IMR-90 (cell line): ENCODE data around the gene ZNF580. TPM values are rescaled to one million over a fixed set of nuclear protein-coding genes. Genes with fewer than 3 reads are reported as not detected.

Experiments
- ATAC-seq: fragments of 200-7000 bp; cut with Tn5 transposase; 2 replicates; pipeline ENCODE4 v1.9.1; 2020; ENCODE audit warnings: low read depth, mild to moderate bottlenecking, moderate library complexity
- BruUV-seq: library from RNA; stranded (reverse); fragments of 400-500 nt; replicated peaks from 2 replicates; lab custom pipeline; 2021; lab: Mats Ljungman, UMichigan
- CTCF ChIA-PET: fragments of 300-600 bp; formaldehyde crosslinking; extraction: SDS; loops from one replicate; lab custom pipeline; 2021; ENCODE audit warnings: antibody characterized with exemption; lab: Yijun Ruan, JAX
- POLR2A ChIA-PET: fragments of 300-600 bp; sonication (Branson Sonifier 250); formaldehyde crosslinking; loops from one replicate; lab custom pipeline; 2022; ENCODE audit warnings: antibody characterized with exemption; ENCODE audit not compliant: unreplicated experiment; lab: Charles Lee
- DNase-seq: peaks from one replicate; pipeline ENCODE4 v3.0.0; 2013
- H2AFZ ChIP-seq: replicated peaks from 2 replicates; pipeline ENCODE3; 2013; ENCODE audit warnings: low read length, mild to moderate bottlenecking; ENCODE audit not compliant: poor library complexity
- H2AK5ac ChIP-seq: 2 replicates; pipeline ENCODE4 v1.6.1; 2013; ENCODE audit warnings: low read depth, low read length, inconsistent platforms
- H2AK9ac ChIP-seq: replicated peaks from 2 replicates; pipeline ENCODE3; 2013; ENCODE audit warnings: mild to moderate bottlenecking, low read depth, low read length, moderate library complexity; ENCODE audit not compliant: poor library complexity
- H2BK120ac ChIP-seq: 2 replicates; pipeline ENCODE4 v1.6.1; 2013; ENCODE audit warnings: low read depth, low read length, inconsistent platforms
- H2BK15ac ChIP-seq: 3 replicates; pipeline ENCODE4 v1.6.1; 2013; ENCODE audit warnings: low read depth, low read length, inconsistent platforms
- H2BK20ac ChIP-seq: 2 replicates; pipeline ENCODE4 v1.6.1; 2013; ENCODE audit warnings: low read depth, mild to moderate bottlenecking, inconsistent platforms, low read length, moderate library complexity
- H2BK5ac ChIP-seq: 2 replicates; pipeline ENCODE4 v1.6.1; 2013; ENCODE audit warnings: mild to moderate bottlenecking, low read depth, low read length, inconsistent platforms; ENCODE audit not compliant: poor library complexity, severe bottlenecking
- H3K14ac ChIP-seq: replicated peaks from 2 replicates; pipeline ENCODE4 v1.6.1; 2013; ENCODE audit warnings: low read depth, low read length, inconsistent platforms
- H3K18ac ChIP-seq: 2 replicates; pipeline ENCODE4 v1.6.1; 2013; ENCODE audit warnings: low read depth, low read length, control low read depth
- H3K23ac ChIP-seq: 2 replicates; pipeline ENCODE4 v1.6.1; 2013; ENCODE audit warnings: low read depth, low read length, inconsistent platforms
- H3K27ac ChIP-seq: 2 replicates; pipeline ENCODE4 v1.5.1; 2013; ENCODE audit warnings: mild to moderate bottlenecking, control low read depth, low read length; ENCODE audit not compliant: insufficient read depth
- H3K27me3 ChIP-seq: 2 replicates; pipeline ENCODE4 v1.6.1; 2013; ENCODE audit warnings: low read length; ENCODE audit not compliant: control insufficient read depth, insufficient read depth
- H3K36me3 ChIP-seq: 2 replicates; pipeline ENCODE4 v1.6.1; 2013; ENCODE audit warnings: low read length, mixed read lengths; ENCODE audit not compliant: control insufficient read depth, insufficient read depth
- H3K4ac ChIP-seq: 2 replicates; pipeline ENCODE4 v1.6.1; 2013; ENCODE audit warnings: low read depth, low read length, inconsistent platforms
- H3K4me1 ChIP-seq: 2 replicates; pipeline ENCODE4 v1.6.1; 2013; ENCODE audit warnings: low read length, mixed read lengths; ENCODE audit not compliant: control insufficient read depth, insufficient read depth
- H3K4me2 ChIP-seq: 2 replicates; pipeline ENCODE4 v1.6.1; 2013; ENCODE audit warnings: low read depth, mild to moderate bottlenecking, control low read depth, low read length, moderate library complexity
- H3K4me3 ChIP-seq: 2 replicates; pipeline ENCODE4 v1.5.1; 2013; ENCODE audit warnings: low read depth, mild to moderate bottlenecking, control low read depth, low read length, moderate library complexity; ENCODE audit not compliant: insufficient read depth
- H3K56ac ChIP-seq: 2 replicates; pipeline ENCODE4 v1.6.1; 2013; ENCODE audit warnings: low read length, inconsistent platforms; ENCODE audit not compliant: insufficient read depth; ENCODE audit errors: extremely low read depth
- H3K79me1 ChIP-seq, 2 experiments: 2 replicates each; pipeline ENCODE4 v1.6.1; 2013; ENCODE audit warnings: low read length in 2 of 2, inconsistent platforms in 1 of 2, low read depth in 1 of 2
- H3K9ac ChIP-seq: 2 replicates; pipeline ENCODE4 v1.6.1; 2013; ENCODE audit warnings: low read depth, low read length, control low read depth
- H3K9me1 ChIP-seq: 2 replicates; pipeline ENCODE4 v1.6.1; 2013; ENCODE audit warnings: low read length, inconsistent platforms; ENCODE audit not compliant: insufficient read depth
- H3K9me3 ChIP-seq: 2 replicates; pipeline ENCODE4 v1.6.1; 2013; ENCODE audit warnings: low read length; ENCODE audit not compliant: control insufficient read depth, insufficient read depth
- H4K20me1 ChIP-seq: 2 replicates; pipeline ENCODE4 v1.6.1; 2013; ENCODE audit warnings: low read length, inconsistent platforms; ENCODE audit not compliant: insufficient read depth
- H4K5ac ChIP-seq: 2 replicates; pipeline ENCODE4 v1.6.1; 2013; ENCODE audit warnings: mild to moderate bottlenecking, low read depth, low read length, control low read depth
- H4K8ac ChIP-seq, 2 experiments: 2 replicates each; pipeline ENCODE4 v1.6.1; 2013; ENCODE audit warnings: low read depth in 2 of 2, low read length in 2 of 2, control low read depth in 1 of 2, inconsistent platforms in 1 of 2
- H4K91ac ChIP-seq: 2 replicates; pipeline ENCODE4 v1.6.1; 2013; ENCODE audit warnings: low read depth, low read length, inconsistent platforms; ENCODE audit not compliant: insufficient read depth
- BHLHE40 ChIP-seq: fragments of 150-350 bp; IDR thresholded peaks from 2 replicates; pipeline ENCODE4 v1.6.1; 2016; ENCODE audit warnings: mild to moderate bottlenecking, low read depth, low read length
- CHD1 ChIP-seq: IDR thresholded peaks from 2 replicates; pipeline ENCODE4 v1.6.1; 2012; ENCODE audit warnings: low read depth, low read length, improper control_type of control experiment
- CTCF ChIP-seq: conservative IDR thresholded peaks from 2 replicates; pipeline ENCODE4 v1.5.1; 2012; ENCODE audit warnings: mild to moderate bottlenecking, low read depth, low read length, improper control_type of control experiment
- ELK1 ChIP-seq: fragments of 150-350 bp; IDR thresholded peaks from 2 replicates; pipeline ENCODE4 v1.6.1; 2016; ENCODE audit warnings: low read depth, mild to moderate bottlenecking, low read length, moderate library complexity, borderline replicate concordance
- FOS ChIP-seq: fragments of 150-350 bp; IDR thresholded peaks from 2 replicates; pipeline ENCODE4 v1.6.1; 2016; ENCODE audit warnings: low read depth, low read length
- MAFK ChIP-seq: IDR thresholded peaks from 2 replicates; pipeline ENCODE4 v1.6.1; 2012; ENCODE audit warnings: low read depth, low read length, improper control_type of control experiment
- MAZ ChIP-seq: IDR thresholded peaks from 2 replicates; pipeline ENCODE4 v1.6.1; 2012; ENCODE audit warnings: low read depth, mild to moderate bottlenecking, low read length, improper control_type of control experiment, moderate library complexity, borderline replicate concordance
- MXI1 ChIP-seq: IDR thresholded peaks from 2 replicates; pipeline ENCODE4 v1.6.1; 2012; ENCODE audit warnings: low read depth, mild to moderate bottlenecking, low read length, moderate library complexity, borderline replicate concordance
- NFE2L2 ChIP-seq: fragments of 150-350 bp; IDR thresholded peaks from 2 replicates; pipeline ENCODE4 v1.6.1; 2016; ENCODE audit warnings: low read depth, mild to moderate bottlenecking, low read length
- POLR2A ChIP-seq: IDR thresholded peaks from 2 replicates; pipeline ENCODE4 v1.6.1; 2012; ENCODE audit warnings: mild to moderate bottlenecking, low read depth, low read length
- RAD21 ChIP-seq: IDR thresholded peaks from 2 replicates; pipeline ENCODE4 v1.6.1; 2012; ENCODE audit warnings: low read length, improper control_type of control experiment
- RCOR1 ChIP-seq: IDR thresholded peaks from 2 replicates; pipeline ENCODE4 v1.6.1; 2012; ENCODE audit warnings: mild to moderate bottlenecking, low read length, improper control_type of control experiment; ENCODE audit not compliant: insufficient replicate concordance
- RFX5 ChIP-seq: IDR thresholded peaks from 2 replicates; pipeline ENCODE4 v1.8.0; 2012; ENCODE audit warnings: low read depth, mild to moderate bottlenecking, low read length, moderate library complexity
- SMC3 ChIP-seq: fragments of 150-350 bp; IDR thresholded peaks from 2 replicates; pipeline ENCODE4 v1.6.1; 2016; ENCODE audit warnings: low read depth, mild to moderate bottlenecking, antibody characterized with exemption, low read length, moderate library complexity
- WGBS, 2 experiments: methylation state at CpG; one replicate each; pipeline versions ENCODE4 v1.1.5 to v1.1.7; 2013; ENCODE audit warnings: missing lambda C conversion rate in 2 of 2; ENCODE audit not compliant: insufficient read length in 1 of 2; ENCODE audit errors: extremely low coverage in 2 of 2; 5-methylcytosine and 5-hydroxymethylcytosine counted together
- dilution Hi-C: fragments of 300-500 bp; cut with HindIII; formaldehyde crosslinking; loops from one replicate; pipeline ENCODE4 v1.14.3; 2018; ENCODE audit warnings: low sequenced_read_pairs; ENCODE audit not compliant: unreplicated experiment
- in situ Hi-C: fragments of 300-500 bp; cut with MboI; formaldehyde crosslinking; loops from 3 replicates; pipeline ENCODE4 v1.14.3; 2019; ENCODE audit warnings: low sequenced_read_pairs, inconsistent platforms, mixed read lengths
- intact Hi-C: fragments of 100-400 bp; cut with micrococcal nuclease; formaldehyde crosslinking; loops from 2 replicates; pipeline ENCODE4 v1.10.0; 2022
- polyA plus RNA-seq, 3 experiments: library from polyadenylated mRNA; depleted of rRNA; stranded (reverse); fragments of >200 nt; gene quantifications; 2 replicates each; pipeline ENCODE4 v1.2.3, GENCODE V29; 2012; ENCODE audit warnings: low replicate concordance in 1 of 3
- total RNA-seq: library from RNA; depleted of rRNA; stranded (reverse); fragments of >200 nt; gene quantifications from 2 replicates; pipeline ENCODE4 v1.2.3, GENCODE V29; 2012

The ZNF580 gene
- total and polyA plus RNA-seq, 2 of the 4 experiments (the other 2 are of a cell fraction) = 1.4 to 36.9 TPM

GRCh38 chr19:55606817-55607216 lies 34.0 kb upstream of the ZNF580 start (continued):
- no peak for TF ChIP-seq RFX5

- intact Hi-C loops (no loop called here), dilution Hi-C loops (no loop called here), in situ Hi-C loops (loop anchor here (5.0 kb wide), 1 partner anchor 92 kb away; no protein-coding TSS in a partner anchor)
- no peak overlapping the region for H2AK9ac ChIP-seq
- H3K27me3 ChIP-seq = no peaks in the 10 kb centered on the region
- no peak overlapping the region for H4K5ac ChIP-seq
- no peak overlapping the region for H2AK5ac ChIP-seq
- peaks cover 44 to 76% of the 10 kb centered on the region in 2 experiments for H3K79me1 ChIP-seq
- no peak overlapping the region for H3K4me3 ChIP-seq
- H3K18ac ChIP-seq = no peak overlapping the region
- ChIA-PET POLR2A (no interaction called here), CTCF (no interaction called here)
- H4K8ac ChIP-seq = no peak overlapping the region
- H2BK20ac ChIP-seq = no peak overlapping the region
- H3K9me1 ChIP-seq = peaks cover 9% of the 10 kb centered on the region; the same call in 1 of the 2 replicates
- no peak overlapping the region for H3K23ac ChIP-seq
- no peak overlapping the region for H3K4me2 ChIP-seq
- peaks cover 42% of the 10 kb centered on the region for H4K20me1 ChIP-seq
- H3K4me1 ChIP-seq = peaks cover 5% of the 10 kb centered on the region; the same call in 1 of the 2 replicates
- BruUV-seq = no TSS peak
- no peak overlapping the region for H2BK5ac ChIP-seq
- no peak for TF ChIP-seq MXI1
- no peak for TF ChIP-seq RCOR1
- TF ChIP-seq BHLHE40 = no peak
- no peak for TF ChIP-seq SMC3
- no peak for TF ChIP-seq NFE2L2
- no peak for TF ChIP-seq RAD21
- TF ChIP-seq CHD1 = no peak
- no peak for TF ChIP-seq CTCF
- TF ChIP-seq FOS = no peak
- no peak for TF ChIP-seq MAFK
- TF ChIP-seq RFX5 = no peak
- TF ChIP-seq POLR2A = no peak
- no peak for TF ChIP-seq ELK1
- TF ChIP-seq MAZ = no peak
- H2AFZ ChIP-seq = no peak overlapping the region
- ATAC-seq (no peak), DNase-seq (no peak)
- H3K9ac ChIP-seq = no peak overlapping the region
- 92% methylated on average over 2 of the region's 5 CpGs; no CpG with 5 or more reads in 1 of the 2 experiments for WGBS, 2 experiments
- peaks cover 24% of the 10 kb centered on the region for H3K36me3 ChIP-seq
- H2BK15ac ChIP-seq = no peak overlapping the region
- no peak overlapping the region for H3K14ac ChIP-seq
- H4K91ac ChIP-seq = no peak overlapping the region
- no peak overlapping the region for H3K4ac ChIP-seq
- H3K56ac ChIP-seq = no peak overlapping the region
- H3K9me3 ChIP-seq = peaks cover 5% of the 10 kb centered on the region; the same call in 1 of the 2 replicates
- no peak overlapping the region for H3K27ac ChIP-seq
- H2BK120ac ChIP-seq = no peak overlapping the region
Measured at GRCh38 chr19:55609326-55609725, 31.5 kb upstream of the ZNF580 start.
